Epithelial cell of umbilical artery (primary cell): ENCODE results near the gene ATG16L1. TPM values are rescaled to one million over a fixed set of nuclear protein-coding genes. Genes with fewer than 3 reads are reported as not detected.

ENCODE experiments used
- total RNA-seq: library from RNA; depleted of rRNA; stranded (reverse); fragments of >200 nt; gene quantifications from 2 replicates; pipeline ENCODE4 v1.2.3, GENCODE V29; 2014

Gene ATG16L1
- total RNA-seq = 34.1 and 49.5 TPM in 2 replicates

GRCh38 chr2:233251306-233252116 is at the start of gene ATG16L1:
Gene ATG16L1 (plus strand): TSS chr2:233251673. CDS start chr2:233251828, 155 bp downstream.

GRCh38 chr2:233307565-233307964 is 56.1 kb downstream of the ATG16L1 start, which contains the start of gene SAG:
Gene SAG (plus strand): TSS chr2:233307816. CDS start chr2:233309190, 1,374 bp downstream.

Other genes starting within 250 kb of the ATG16L1 start
- gene NGEF, start 238.4 kb upstream of the ATG16L1 start, total RNA-seq = under 0.01 TPM in 1 of 2 replicates, not detected in the other
- gene NEU2, start 219.0 kb upstream of the ATG16L1 start, total RNA-seq = not detected in 2 replicates
- 18.7 and 24.7 TPM in 2 replicates for gene INPP5D, start 191.3 kb upstream of the ATG16L1 start, total RNA-seq
- gene SAG, start 56.1 kb downstream of the ATG16L1 start, total RNA-seq = under 0.01 TPM in 1 of 2 replicates, not detected in the other
- 7.8 and 8.2 TPM in 2 replicates for gene DGKD, start 102.8 kb downstream of the ATG16L1 start, total RNA-seq